Epidermal melanocyte (primary cell): ENCODE measurements around the gene ZNF598.
"Not testable (repeated sequence)": the region's sequence is repeated elsewhere in the genome, so short reads cannot be mapped to it uniquely, and the experiment has no call there.

Experiments used
- DNase-seq: peaks from one replicate; pipeline ENCODE4 v3.0.0; 2011; ENCODE audit warnings: low spot score; ENCODE audit not compliant: insufficient read length

Gene ZNF598

DNA sequence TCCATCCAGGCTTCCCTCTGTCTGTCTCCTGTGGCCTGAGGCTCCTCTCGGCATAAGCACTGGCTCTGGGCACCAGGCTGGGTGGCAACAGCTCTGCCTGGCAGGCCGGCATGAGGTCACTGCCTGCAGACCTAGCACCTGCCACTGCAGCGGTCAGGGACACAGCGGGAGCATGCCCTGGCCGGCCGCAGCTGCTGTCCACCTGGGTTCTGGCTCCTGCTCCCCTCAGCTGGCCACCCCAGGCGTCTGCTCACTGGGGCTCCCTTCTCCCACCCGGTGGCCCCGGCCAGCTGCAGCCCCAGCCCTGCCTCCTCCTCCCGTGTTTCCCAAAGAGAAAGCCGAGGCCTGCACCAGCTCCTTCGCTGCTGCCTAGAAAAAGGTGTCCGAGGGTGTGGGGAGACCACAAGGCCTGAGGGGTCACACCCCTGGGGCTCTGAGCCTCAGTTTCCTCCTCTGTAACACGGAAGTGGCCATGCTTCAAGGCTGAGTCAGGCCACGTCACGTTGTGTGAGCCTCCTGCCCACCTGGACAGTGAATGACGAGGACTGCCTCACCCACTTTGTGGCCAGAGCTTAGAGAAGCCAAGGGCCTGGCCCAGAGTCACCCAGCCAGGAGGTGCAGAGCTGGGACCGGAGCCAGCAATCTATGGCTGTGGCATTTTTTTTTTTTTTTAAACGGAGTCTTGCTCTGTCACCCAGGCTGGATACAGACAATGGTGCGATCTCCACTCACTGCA is 31.3 kb upstream of the ZNF598 start:
- DNase-seq: no peak

DNA sequence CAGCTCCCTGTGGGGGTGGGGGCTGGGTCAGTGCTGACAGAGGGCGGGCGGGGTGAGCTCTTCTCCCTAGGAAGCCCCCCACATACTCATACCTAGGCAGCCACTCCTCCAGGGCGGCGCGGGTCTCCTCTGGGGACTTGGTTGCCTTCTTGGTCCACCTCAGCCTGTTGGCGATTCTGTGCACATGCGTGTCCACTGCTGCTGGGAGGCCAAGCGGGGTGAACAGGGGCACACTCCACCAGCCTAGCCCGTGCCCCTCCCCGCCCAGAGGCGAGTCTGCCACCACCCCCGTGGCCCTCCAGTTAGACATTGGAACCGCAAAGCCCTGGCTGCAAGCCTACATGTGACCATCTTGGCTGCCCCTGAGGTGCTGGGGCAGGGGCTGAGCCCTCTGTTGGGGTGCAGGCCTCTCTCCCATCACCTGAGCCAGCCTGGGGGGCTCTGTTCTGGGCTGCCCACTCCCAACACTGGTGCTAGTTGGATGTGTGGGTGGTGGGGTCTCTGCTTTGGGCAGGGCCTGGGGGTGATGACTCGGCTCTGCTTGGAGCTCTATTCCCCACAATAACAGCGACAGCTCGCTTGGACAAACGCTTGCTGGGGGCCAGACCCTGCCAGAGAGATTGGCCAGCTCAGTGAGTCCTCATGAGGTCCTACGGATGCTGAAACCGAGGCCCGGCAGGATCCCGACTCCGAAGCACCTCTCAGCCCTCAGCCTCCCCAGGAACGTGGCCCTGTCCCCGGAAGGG is 30.6 kb upstream of the ZNF598 start:
- no peak for DNase-seq

DNA sequence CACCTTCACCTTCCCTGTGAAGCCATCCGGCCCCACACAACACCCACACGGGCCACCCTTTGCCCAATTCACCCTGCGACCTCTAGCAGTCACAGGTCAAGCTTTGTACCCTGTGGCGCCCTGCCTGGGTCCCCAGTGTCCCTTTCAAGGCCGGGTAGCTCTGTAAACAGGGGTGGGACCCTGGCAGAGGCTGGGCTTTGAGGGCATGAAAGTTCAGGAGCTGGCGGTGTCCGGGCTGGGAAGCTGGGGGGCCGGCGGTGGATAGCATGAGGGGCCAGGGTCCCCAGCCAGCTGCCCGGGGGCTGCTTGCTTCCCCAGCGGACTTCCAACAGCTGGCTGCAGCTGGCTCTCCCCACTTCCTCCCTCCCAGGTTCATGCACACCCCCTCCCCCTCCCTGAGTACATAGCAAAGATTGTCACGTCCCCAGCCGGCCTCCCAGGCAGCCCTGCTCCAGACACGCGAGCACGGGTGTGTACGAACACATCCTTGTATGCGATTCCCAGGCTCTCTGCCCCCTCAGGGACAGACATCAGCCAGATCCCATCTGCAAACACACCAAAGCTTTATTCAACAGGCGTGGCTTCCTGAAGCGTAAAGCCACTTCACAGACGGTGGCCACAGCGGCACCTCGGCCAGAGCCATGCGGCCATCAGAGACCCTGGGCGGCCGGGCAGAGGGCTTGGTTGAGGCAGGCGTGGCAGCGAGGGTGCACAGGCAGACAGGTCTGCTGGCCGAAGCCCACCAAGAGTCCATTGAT is 29.8 kb upstream of the ZNF598 start:
- DNase-seq: peak; percentile 96

DNA sequence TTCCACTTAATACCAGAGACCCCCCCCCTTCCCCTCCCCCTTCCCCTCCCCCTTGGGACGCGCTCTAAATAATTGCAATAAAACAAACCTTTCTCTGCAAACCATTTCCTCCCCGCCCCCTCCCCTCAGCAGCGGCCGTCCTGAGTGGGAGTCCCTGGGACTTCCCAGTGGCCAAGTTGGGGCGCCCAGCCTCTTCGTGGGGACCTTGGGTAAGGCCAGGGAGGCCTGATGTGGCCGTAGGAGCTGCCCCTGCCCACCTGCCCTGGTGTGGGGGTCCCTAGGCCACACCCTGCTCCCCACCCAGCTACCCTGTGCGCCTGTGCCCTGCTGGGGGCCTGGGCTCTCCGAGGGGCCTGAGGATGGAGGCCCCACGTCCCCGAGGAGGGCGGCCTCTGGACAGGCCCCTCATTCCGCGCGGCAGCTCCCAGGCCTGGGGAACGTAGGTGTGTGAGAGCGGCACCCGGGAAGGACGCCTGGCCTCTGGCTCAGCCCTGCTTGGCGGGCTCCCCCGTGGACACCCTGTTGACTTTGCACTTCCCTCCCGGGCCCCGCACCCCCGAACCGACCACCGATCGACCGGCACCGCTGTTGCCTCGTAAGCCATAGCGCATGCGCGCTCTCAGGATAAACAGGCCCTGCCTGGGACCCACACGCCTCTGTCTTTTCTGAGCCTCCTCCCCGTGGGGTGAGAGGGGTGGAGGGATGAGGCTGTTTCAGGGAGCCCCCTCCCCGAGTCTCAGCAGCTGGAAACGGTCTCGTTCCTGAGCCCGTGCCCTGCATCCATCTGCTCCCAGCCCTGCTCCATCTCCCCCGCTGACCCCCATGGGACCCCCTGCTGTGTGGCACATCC is 29.0 kb upstream of the ZNF598 start:
- DNase-seq: no peak

DNA sequence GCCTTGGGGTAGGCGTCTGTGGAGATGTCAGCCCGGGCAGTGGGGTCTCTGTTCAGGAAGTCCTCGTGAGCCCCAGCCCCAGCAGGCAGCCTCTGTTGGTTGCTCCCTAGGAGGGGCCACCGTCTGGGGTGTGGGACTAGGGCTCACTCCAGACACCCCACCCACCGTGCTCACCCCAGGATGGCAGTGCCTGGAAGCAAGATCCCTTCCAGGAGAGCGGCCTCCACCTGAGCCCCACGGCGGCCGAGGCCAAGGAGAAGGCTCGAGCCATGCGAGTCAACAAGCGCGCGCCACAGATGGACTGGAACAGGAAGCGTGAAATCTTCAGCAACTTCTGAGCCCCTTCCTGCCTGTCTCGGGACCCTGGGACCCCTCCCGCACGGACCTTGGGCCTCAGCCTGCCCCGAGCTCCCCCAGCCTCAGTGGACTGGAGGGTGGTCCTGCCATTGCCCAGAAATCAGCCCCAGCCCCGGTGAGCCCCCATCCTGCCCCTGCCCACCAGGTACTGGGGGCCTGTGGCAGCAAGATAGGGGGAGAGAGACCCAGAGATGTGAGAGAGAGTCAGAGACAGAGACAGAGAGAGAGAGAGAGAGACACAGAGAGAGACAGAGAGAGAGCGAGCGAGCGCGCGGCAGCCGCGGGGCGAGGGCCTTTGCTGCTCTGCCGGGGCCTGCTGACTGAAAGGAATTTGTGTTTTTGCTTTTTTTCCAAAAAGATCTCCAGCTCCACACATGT is 28.2 kb upstream of the ZNF598 start:
- DNase-seq: no peak

DNA sequence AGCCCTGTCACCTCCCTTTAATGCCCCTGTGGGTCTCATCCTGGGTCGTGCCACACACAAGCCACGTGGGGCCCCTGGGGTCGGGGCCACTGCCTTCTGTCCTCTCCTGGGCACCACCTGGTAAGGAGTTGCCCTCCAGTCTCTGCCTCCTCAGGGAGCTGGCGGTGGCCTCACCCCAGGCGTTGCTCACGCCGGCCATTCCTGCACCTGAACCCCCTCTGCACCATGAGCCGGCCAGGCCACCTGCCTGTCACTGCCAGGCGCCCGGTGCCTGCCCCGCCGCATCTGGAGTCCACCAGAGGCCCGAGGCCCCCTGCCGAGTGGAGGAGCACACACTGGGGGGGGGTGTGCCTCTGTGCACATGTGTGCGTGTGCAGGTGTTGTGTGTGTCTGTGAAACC is 27.5 kb upstream of the ZNF598 start:
- DNase-seq: no peak

DNA sequence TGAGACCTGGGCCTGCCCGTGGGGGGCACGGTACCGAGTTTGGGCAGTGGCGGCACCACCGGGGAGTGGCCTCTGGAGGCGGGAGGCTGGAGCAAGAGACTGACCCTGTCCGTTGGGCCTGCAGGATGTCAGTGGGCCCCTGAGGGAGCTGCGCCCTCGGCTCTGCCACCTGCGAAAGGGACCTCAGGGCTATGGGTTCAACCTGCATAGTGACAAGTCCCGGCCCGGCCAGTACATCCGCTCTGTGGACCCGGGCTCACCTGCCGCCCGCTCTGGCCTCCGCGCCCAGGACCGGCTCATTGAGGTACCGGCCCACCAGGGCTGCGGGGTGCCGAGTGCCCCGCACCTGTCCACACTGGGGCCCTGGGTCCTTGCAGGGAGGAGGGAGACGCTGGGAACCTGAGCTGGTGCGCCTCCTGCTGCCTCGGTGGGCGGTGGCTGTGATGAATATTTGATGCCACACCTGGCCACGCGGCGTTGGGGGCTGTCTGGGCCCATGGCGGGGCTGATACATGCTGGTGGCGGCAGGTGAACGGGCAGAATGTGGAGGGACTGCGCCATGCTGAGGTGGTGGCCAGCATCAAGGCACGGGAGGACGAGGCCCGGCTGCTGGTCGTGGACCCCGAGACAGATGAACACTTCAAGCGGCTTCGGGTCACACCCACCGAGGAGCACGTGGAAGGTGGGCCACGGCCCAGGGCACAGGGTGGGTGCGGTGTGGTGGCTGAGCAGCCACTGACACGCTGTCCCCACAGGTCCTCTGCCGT is 26.8 kb upstream of the ZNF598 start:
- no peak for DNase-seq

DNA sequence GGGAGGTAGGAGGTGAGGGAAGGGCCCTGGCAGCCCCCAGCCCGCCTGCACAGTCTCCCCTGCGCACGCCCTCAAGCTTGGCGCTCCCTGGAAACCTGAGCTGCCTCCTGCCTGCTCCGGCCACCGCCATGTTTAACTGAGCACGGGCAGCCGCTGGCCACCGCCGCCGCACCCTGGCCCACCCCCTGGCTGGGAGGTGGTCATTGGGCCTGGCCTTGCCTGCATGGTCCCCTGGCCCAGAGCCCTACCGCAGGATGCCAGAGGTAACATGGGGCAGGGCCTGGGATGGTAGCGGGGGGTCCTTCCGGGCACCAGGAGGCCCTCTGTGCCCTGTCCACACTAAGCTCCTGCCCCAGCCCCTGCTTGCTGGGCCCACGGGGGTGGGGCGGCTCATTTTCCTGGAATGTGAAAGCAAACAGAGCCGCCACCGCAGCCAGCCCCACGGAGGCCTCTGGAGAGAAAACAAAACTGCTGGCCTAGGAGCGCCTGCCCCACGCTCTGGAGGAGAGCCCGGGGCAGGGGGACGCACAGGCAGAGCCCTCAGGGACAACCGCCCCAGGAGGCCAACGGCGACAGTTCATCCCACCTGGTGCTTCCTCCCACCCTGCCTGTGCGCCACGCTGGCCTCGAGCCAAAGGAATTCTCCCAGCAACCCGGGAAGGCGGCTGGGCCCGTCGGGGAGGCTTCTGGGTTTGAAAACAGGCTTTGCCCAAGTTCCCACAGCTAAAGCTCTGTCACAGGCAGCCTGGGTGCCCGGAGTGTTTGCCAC is 26.0 kb upstream of the ZNF598 start:
- DNase-seq: no peak

DNA sequence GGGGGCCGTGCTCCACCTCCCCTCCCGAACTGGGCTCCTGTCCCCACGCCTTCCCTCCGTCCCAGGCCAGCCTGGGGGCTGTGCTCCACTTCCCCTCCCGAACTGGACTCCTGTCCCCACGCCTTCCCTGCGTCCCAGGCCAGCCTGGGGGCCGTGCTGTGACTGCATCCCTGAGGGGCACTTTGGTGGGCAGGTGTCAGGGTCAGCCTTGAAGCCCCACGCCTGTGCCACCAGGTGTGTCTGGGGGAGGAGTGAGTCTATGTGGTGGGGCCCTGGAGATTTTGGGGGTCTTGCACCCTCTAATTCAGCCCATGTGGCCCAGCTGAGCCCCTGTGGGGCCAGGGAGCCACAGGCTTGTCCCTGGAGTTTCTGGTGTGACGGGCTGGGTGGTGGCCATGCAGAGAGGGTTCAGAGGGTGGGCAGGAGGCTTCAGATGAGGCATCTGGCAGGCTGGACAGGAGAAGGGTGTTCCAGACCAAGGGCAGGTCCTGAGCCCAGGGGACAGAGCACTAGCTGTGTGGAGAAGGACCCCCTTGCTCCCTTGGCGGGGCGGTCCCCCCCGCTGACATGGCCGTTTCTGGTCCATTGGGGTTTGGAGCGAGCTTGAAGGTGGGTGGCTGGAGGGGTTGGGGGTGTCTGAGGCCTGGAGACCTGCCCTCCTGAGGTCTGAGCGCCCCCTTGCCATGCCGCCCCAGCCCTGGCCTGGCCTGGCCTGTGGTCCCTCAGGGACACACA is 25.2 kb upstream of the ZNF598 start:
- no peak for DNase-seq

DNA sequence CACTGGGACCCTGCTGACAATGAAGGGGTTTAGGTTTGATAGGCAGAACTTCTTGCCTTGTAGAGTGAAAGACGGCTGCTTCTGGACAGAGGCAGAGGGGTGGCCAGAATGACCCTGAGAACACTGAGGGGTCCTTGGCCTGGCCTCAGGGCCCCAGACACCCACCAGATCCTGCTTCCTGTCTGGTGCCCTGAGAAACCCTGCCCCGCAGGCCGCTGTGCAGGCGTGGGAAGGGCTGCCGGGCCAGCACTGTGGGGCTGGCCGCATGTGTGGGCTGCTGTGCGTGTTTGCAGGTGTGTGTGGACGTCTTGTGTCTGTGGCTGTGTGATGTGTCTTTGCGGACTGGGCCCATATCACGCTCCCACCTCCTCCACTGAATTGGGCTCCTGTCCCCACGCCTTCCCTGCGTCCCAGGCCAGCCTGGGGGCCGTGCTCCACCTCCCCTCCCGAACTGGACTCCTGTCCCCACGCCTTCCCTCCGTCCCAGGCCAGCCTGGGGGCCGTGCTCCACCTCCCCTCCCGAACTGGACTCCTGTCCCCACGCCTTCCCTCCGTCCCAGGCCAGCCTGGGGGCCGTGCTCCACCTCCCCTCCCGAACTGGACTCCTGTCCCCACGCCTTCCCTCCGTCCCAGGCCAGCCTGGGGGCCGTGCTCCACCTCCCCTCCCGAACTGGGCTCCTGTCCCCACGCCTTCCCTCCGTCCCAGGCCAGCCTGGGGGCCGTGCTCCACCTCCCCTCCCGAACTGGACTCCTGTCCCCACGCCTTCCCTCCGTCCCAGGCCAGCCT is 24.5 kb upstream of the ZNF598 start:
- DNase-seq: not testable (repeated sequence)

DNA sequence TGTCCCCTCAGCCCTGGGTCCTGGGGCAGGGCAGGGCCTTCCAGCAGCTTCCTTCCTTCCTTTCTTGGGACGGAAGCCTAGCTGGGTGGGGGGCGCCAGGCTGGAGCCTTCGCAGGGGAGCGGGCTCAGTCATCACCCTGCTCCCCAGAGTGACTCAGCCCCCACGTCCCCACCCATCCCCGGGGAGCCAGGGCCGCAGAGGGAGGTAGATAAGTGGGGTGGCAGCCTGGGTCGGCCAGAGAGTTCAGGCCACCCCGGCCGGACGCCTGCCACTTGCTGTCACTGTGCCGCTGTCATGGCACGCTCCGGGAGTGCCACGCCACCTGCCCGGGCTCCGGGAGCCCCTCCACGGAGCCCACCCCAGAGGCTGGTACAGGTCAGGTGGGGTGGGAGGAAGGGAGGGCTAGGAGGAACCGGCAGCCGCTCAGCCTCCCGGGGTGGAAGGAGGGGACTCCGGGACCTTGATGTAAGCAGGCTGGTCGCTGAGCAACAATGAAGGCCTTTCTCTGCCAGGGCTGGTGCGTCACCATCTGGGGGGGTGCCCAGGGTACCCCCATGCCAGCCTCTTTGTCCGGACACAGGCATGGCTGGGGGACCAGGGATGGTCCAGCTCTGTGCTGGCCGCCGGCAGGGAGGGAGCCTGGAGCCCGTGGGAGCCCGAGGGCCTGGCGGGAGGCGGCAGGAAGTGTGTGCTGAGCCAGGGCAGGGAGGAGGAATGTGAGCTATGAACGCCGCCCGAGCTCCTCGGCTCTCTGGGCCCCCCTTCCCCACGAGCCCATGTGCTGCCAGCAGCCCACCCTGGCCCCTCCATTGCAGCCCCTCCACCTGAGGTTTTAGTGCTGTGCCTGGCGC is 23.7 kb upstream of the ZNF598 start:
- DNase-seq: peak; percentile 82

DNA sequence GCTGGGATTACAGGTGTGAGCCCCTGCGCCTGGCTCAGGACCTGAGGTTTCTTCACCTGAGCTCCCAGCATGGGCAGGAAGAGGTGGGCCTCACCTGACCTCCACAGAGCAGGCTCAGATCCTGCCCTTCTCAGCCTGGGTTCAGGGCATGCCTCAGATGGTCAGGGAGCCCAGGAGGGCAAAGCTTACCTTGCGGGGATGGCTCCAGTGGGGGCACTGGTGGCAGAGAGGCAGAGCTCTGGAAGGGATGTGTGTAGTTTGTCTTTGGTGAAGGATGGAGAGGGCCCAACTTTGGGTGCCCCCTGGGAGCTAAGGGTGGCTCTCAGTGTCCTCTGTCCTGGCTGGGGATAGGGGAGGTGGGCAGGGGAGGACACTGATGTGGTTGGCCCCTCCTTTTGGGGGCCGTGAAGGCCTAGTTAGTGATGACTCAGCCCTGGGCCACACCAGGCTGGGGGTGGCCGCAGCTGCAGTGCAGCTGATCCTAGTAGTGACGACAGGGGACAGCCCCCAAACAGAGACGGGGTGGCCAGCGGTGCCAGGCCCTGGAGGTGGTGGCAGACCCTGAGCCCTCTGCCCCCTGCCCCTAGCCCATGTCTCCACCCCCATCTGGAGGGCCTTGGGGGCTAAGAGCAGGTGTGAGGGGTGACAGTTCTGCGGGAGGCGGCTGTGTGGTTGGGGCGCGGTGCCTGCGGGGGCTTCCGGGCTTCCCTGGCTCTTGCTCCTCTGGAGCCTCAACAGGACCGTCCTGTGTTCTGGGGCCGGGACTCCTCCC is 22.9 kb upstream of the ZNF598 start:
- no peak for DNase-seq

DNA sequence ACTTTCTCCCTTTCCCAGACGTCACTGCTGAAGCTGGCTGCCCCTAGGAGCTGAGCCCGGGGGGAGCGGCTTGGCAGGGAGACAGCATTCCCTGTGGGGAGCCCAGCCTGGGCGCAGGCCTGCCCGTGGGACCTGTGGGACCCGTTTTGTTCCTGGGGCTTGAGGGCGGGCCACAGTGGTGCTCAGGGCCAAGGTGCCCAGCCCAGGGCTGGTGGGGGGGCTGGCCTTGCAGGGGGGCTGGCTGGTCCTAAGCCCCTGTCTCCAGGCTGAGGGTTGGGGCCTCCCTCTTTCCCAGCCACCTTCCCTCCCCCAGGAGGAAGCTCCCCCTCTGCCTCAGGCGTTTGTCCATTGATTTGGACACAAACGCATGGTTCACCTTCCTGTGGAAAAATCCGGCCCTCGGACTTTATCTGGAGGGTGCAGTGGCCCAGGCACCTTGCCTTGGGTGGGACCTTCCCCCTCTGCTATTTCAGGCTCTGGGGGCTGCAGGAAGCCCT is 21.5 kb upstream of the ZNF598 start:
- DNase-seq: no peak

DNA sequence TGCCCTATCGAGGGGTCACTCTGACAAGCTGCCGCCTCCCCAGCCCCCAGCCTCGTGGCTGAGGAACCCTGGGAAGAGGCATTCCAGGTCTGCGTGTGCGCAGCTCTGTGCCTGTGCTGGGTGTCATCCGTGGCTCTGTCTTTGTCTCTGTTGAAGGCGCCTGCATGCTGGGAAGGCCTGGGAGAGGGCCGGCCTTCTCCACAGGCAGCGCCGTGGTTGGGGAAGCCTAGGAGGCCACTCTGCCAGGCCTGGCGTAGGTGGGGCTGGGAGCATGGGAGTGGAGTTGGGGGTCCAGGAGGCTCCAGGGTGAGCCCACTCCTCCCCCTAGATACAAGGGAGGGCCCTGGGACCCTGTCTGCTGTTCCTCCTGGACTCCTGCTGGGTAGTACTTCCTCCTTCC is 20.4 kb upstream of the ZNF598 start:
- no peak for DNase-seq

DNA sequence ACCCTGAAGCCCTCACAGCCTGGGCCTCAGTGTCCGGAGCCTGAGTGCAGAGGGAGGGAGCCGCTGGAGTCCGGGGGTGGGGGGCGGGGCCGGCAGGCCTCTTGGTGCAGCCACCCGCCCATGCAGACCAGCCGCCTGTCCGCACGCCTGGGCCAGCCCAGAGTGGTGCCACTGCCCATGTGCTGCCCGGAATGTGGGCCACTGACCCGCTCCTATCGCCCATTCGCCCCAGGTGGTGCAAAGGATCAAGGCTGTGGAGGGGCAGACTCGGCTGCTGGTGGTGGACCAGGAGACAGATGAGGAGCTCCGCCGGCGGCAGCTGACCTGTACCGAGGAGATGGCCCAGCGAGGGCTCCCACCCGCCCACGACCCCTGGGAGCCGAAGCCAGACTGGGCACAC is 19.7 kb upstream of the ZNF598 start:
- DNase-seq: no peak
